ENCODE results near the gene ALOX12B.

Gene ALOX12B

DNA sequence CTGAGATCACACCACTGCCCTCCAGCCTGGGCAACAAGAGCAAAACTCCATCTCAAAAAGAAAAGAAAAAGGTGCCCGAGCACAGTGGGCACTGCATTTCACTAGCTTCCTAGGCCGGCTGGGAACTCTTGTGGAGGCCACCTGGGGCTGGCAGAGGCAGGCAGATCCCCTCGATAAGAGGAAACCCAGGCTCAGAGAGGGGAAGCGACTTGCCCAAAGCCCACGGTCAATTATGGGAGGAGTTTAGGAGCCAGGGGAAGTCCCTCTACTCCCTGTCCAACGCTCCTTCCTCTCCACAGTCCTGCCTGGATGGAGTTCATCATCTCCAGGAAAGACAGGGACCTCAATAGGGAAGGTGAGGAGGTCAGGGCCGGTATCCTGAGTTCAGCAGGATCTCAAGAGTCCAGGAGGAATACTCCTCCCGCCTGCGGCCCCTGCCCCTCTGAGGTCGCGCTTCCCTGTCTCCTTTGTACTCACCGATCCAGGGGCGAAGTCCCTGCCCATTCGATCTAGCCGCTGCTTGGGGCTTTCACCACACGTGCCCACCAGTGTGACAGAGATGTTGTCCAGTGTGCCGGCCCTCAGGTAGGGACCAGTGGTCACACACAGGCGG is 30.0 kb upstream of the ALOX12B start:
- Histone ChIP-seq H3K4me3 (ENCODE audit: insufficient read depth, low read length, poor library complexity, severe bottlenecking) (no peak overlapping the region), H4K20me1 (ENCODE audit: low read depth, low read length) (no peaks in the 10 kb centered on the region), H3K27me3 (ENCODE audit: low read length) (no peaks in the 10 kb centered on the region), H3K36me3 (ENCODE audit: low read length) (no peaks in the 10 kb centered on the region), H3K4me2 (ENCODE audit: low read depth, low read length, poor library complexity, severe bottlenecking) (no peak overlapping the region), H3K27ac (ENCODE audit: low read depth, low read length) (no peak overlapping the region), H3K9ac (ENCODE audit: low read length) (no peak overlapping the region), H3K79me2 (ENCODE audit: insufficient read depth, low read length) (no peaks in the 10 kb centered on the region), H3K9me2 (replicated peaks; ENCODE audit: insufficient read depth, low read length) (no peaks in the 10 kb centered on the region), H3F3A (ENCODE audit: insufficient read depth) (peaks cover 24% of the 10 kb centered on the region), H2AFZ (ENCODE audit: low read depth, low read length, severe bottlenecking) (no peak overlapping the region), H3K9me3 (ENCODE audit: insufficient read depth, low read length) (no peaks in the 10 kb centered on the region)
- TF ChIP-seq EZH2phosphoT487 (conservative IDR thresholded peaks at IDR 0.05; ENCODE audit: low read length) (no peak), CTCF (IDR thresholded peaks at IDR 0.05; ENCODE audit: insufficient read depth, low read length, poor library complexity, severe bottlenecking) (no peak)

- Histone ChIP-seq H3K9me3 (ENCODE audit: insufficient read depth, low read length) (no peaks in the 10 kb centered on the region), H4K20me1 (ENCODE audit: low read depth, low read length) (no peaks in the 10 kb centered on the region), H3K4me2 (ENCODE audit: low read depth, low read length, poor library complexity, severe bottlenecking) (no peak overlapping the region), H3K79me2 (ENCODE audit: insufficient read depth, low read length) (no peaks in the 10 kb centered on the region), H3K4me3 (ENCODE audit: insufficient read depth, low read length, poor library complexity, severe bottlenecking) (no peak overlapping the region), H3K27me3 (ENCODE audit: low read length) (no peaks in the 10 kb centered on the region), H3K27ac (ENCODE audit: low read depth, low read length) (no peak overlapping the region), H3K9me2 (replicated peaks; ENCODE audit: insufficient read depth, low read length) (no peaks in the 10 kb centered on the region), H3F3A (ENCODE audit: insufficient read depth) (peaks cover 24% of the 10 kb centered on the region), H3K36me3 (ENCODE audit: low read length) (no peaks in the 10 kb centered on the region), H3K9ac (ENCODE audit: low read length) (no peak overlapping the region), H2AFZ (ENCODE audit: low read depth, low read length, severe bottlenecking) (no peak overlapping the region)
- TF ChIP-seq EZH2phosphoT487 (conservative IDR thresholded peaks at IDR 0.05; ENCODE audit: low read length) (no peak), CTCF (IDR thresholded peaks at IDR 0.05; ENCODE audit: insufficient read depth, low read length, poor library complexity, severe bottlenecking) (no peak)
These were observed 29.3 kb upstream of the ALOX12B start for GRCh38 chr17:8116776-8117175.

DNA sequence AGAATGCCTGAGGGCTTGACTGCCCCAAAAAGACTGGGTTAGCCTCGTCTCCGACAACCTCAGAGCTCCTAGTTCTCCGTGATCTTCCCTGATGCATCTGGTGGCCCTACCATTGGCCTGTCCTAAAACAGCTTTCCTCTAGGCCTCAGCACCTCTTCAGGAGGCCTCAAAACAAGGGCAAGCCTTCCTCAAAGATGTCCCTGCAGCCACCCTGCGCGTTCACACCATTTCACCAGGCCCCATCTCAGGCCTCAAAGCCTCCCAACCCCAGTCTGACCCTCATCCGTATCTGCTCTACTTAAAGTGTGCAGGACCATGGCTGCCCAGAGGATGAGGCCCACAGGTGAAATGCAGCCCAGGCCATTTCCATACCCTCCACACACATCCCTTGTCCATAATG is 23.4 kb upstream of the ALOX12B start:
- H2AFZ ChIP-seq (ENCODE audit: low read depth, low read length, severe bottlenecking), result no peak overlapping the region

More for the DNA sequence above, 23.4 kb upstream of the ALOX12B start:
- Histone ChIP-seq H3K9me3 (ENCODE audit: insufficient read depth, low read length) (no peaks in the 10 kb centered on the region), H3K79me2 (ENCODE audit: insufficient read depth, low read length) (no peaks in the 10 kb centered on the region), H3K4me3 (ENCODE audit: insufficient read depth, low read length, poor library complexity, severe bottlenecking) (no peak overlapping the region), H3K4me2 (ENCODE audit: low read depth, low read length, poor library complexity, severe bottlenecking) (no peak overlapping the region), H3F3A (ENCODE audit: insufficient read depth) (no peaks in the 10 kb centered on the region), H3K27me3 (ENCODE audit: low read length) (no peaks in the 10 kb centered on the region), H3K27ac (ENCODE audit: low read depth, low read length) (no peak overlapping the region), H3K9me2 (replicated peaks; ENCODE audit: insufficient read depth, low read length) (no peaks in the 10 kb centered on the region), H3K36me3 (ENCODE audit: low read length) (no peaks in the 10 kb centered on the region), H3K9ac (ENCODE audit: low read length) (no peak overlapping the region), H4K20me1 (ENCODE audit: low read depth, low read length) (no peaks in the 10 kb centered on the region)
- TF ChIP-seq EZH2phosphoT487 (conservative IDR thresholded peaks at IDR 0.05; ENCODE audit: low read length), result no peak
- no peak for TF ChIP-seq CTCF (IDR thresholded peaks at IDR 0.05; ENCODE audit: insufficient read depth, low read length, poor library complexity, severe bottlenecking)
